ES-I3 (cell line): Measurements from ENCODE around the gene CRKL.
"Not testable (repeated sequence)": the region's sequence is repeated elsewhere in the genome, so short reads cannot be mapped to it uniquely, and the experiment has no call there.

Source experiments
- H3K36me3 ChIP-seq: 2 replicates; pipeline ENCODE4 v1.6.1; 2013; ENCODE audit warnings: mild to moderate bottlenecking, low read length, control low read depth, moderate library complexity; ENCODE audit not compliant: insufficient read depth
- H3K4me1 ChIP-seq: 2 replicates; pipeline ENCODE4 v1.6.1; 2013; ENCODE audit warnings: mild to moderate bottlenecking, control low read depth, low read length; ENCODE audit not compliant: insufficient read depth
- H3K9ac ChIP-seq: 2 replicates; pipeline ENCODE4 v1.6.1; 2013; ENCODE audit warnings: low read depth, mild to moderate bottlenecking, low read length, moderate library complexity
- H3K9me3 ChIP-seq: 2 replicates; pipeline ENCODE4 v1.6.1; 2013; ENCODE audit warnings: mild to moderate bottlenecking, low read length, moderate library complexity; ENCODE audit not compliant: control insufficient read depth, insufficient read depth

The CRKL gene

GRCh38 chr22:20909543-20910303, 7.5 kb upstream of the CRKL start:
- Histone ChIP-seq H3K4me1 (no peaks in the 10 kb centered on the region), H3K36me3 (no peaks in the 10 kb centered on the region), H3K9ac (no peak overlapping the region), H3K9me3 (no peaks in the 10 kb centered on the region)

GRCh38 chr22:20912494-20912893, 4.7 kb upstream of the CRKL start:
- H3K9me3 ChIP-seq = no peaks in the 10 kb centered on the region
- H3K4me1 ChIP-seq = no peaks in the 10 kb centered on the region
- H3K9ac ChIP-seq = no peak overlapping the region
- no peaks in the 10 kb centered on the region for H3K36me3 ChIP-seq

- Histone ChIP-seq H3K4me1 (peaks cover 9% of the 10 kb centered on the region; the same call in 1 of the 2 replicates), H3K9me3 (no peaks in the 10 kb centered on the region), H3K9ac (peak overlapping the region; percentile 79), H3K36me3 (no peaks in the 10 kb centered on the region)
These were observed 1.5 kb downstream of the CRKL start for GRCh38 chr22:20918663-20919218.

GRCh38 chr22:20919718-20920117, 2.5 kb downstream of the CRKL start:
- H3K36me3 ChIP-seq = no peaks in the 10 kb centered on the region; the same call in 1 of the 2 replicates
- H3K9me3 ChIP-seq = no peaks in the 10 kb centered on the region
- H3K9ac ChIP-seq = peak overlapping the region; percentile 79
- H3K4me1 ChIP-seq = peaks cover 9% of the 10 kb centered on the region; the same call in 1 of the 2 replicates

- Histone ChIP-seq H3K9me3 (no peaks in the 10 kb centered on the region), H3K4me1 (peaks cover 15% of the 10 kb centered on the region), H3K36me3 (peaks cover 3% of the 10 kb centered on the region; the same call in 1 of the 2 replicates), H3K9ac (peak overlapping the region; percentile 79; the same call in 1 of the 2 replicates)
These were observed 3.6 kb downstream of the CRKL start for GRCh38 chr22:20920881-20921203.

- Histone ChIP-seq H3K9me3 (no peaks in the 10 kb centered on the region), H3K36me3 (peaks cover 3% of the 10 kb centered on the region; the same call in 1 of the 2 replicates), H3K4me1 (peaks cover 22% of the 10 kb centered on the region), H3K9ac (no peak overlapping the region)
These were observed 5.0 kb downstream of the CRKL start for GRCh38 chr22:20922141-20922751.

GRCh38 chr22:20926243-20926642, 9.0 kb downstream of the CRKL start:
- Histone ChIP-seq H3K9ac (no peak overlapping the region), H3K4me1 (peaks cover 16% of the 10 kb centered on the region), H3K36me3 (peaks cover 3% of the 10 kb centered on the region; the same call in 1 of the 2 replicates), H3K9me3 (no peaks in the 10 kb centered on the region)

GRCh38 chr22:20927940-20928572, 10.8 kb downstream of the CRKL start:
- Histone ChIP-seq H3K9me3 (no peaks in the 10 kb centered on the region), H3K4me1 (peaks cover 13% of the 10 kb centered on the region), H3K36me3 (peaks cover 3% of the 10 kb centered on the region; the same call in 1 of the 2 replicates), H3K9ac (no peak overlapping the region)

- Histone ChIP-seq H3K9ac (no peak overlapping the region), H3K9me3 (no peaks in the 10 kb centered on the region), H3K4me1 (peaks cover 13% of the 10 kb centered on the region), H3K36me3 (peaks cover 3% of the 10 kb centered on the region; the same call in 1 of the 2 replicates)
These were observed 11.4 kb downstream of the CRKL start for GRCh38 chr22:20928573-20928967.

- no peaks in the 10 kb centered on the region for H3K9me3 ChIP-seq
- H3K4me1 ChIP-seq = peaks cover 13% of the 10 kb centered on the region
- peaks cover 12% of the 10 kb centered on the region; the same call in 1 of the 2 replicates for H3K36me3 ChIP-seq
- no peak overlapping the region for H3K9ac ChIP-seq
These were observed 12.8 kb downstream of the CRKL start for GRCh38 chr22:20930004-20930403.

GRCh38 chr22:20930435-20930834, 13.2 kb downstream of the CRKL start:
- H3K9ac ChIP-seq, H3K36me3 ChIP-seq, H3K9me3 ChIP-seq: not testable (repeated sequence)
- peaks cover 11% of the 10 kb centered on the region for H3K4me1 ChIP-seq

GRCh38 chr22:20931126-20931654, 14.0 kb downstream of the CRKL start:
- Histone ChIP-seq H3K36me3 (peaks cover 9% of the 10 kb centered on the region; the same call in 1 of the 2 replicates), H3K9ac (no peak overlapping the region), H3K4me1 (peaks cover 3% of the 10 kb centered on the region; the same call in 1 of the 2 replicates), H3K9me3 (no peaks in the 10 kb centered on the region)

- H3K9me3 ChIP-seq = no peaks in the 10 kb centered on the region
- peaks cover 9% of the 10 kb centered on the region; the same call in 1 of the 2 replicates for H3K36me3 ChIP-seq
- no peaks in the 10 kb centered on the region for H3K4me1 ChIP-seq
- H3K9ac ChIP-seq = no peak overlapping the region
These were observed 16.7 kb downstream of the CRKL start for GRCh38 chr22:20933910-20934309.

- not testable (repeated sequence) for H3K36me3 ChIP-seq, H3K9ac ChIP-seq, H3K4me1 ChIP-seq, H3K9me3 ChIP-seq
These were observed 17.8 kb downstream of the CRKL start for GRCh38 chr22:20935049-20935448.
